GM19397 (cell line): ENCODE data around the gene STXBP3.

Experiments used
- ATAC-seq: cut with Tn5 transposase; IDR thresholded peaks from one replicate; pipeline ENCODE4 v1.9.1; 2021; ENCODE audit warnings: mild to moderate bottlenecking, moderate library complexity; ENCODE audit not compliant: unreplicated experiment

STXBP3 gene

GRCh38 chr1:108842525-108843181 lies 96.2 kb downstream of the STXBP3 start:
- no peak for ATAC-seq

GRCh38 chr1:108843390-108844137 lies 97.1 kb downstream of the STXBP3 start:
- no peak for ATAC-seq

- ATAC-seq, result no peak
Measured at GRCh38 chr1:108845446-108845845, 99.0 kb downstream of the STXBP3 start.

- ATAC-seq, result no peak
Measured at GRCh38 chr1:108845991-108846390, 99.5 kb downstream of the STXBP3 start.

- no peak for ATAC-seq
Measured at GRCh38 chr1:108847494-108847893, 101.0 kb downstream of the STXBP3 start.

GRCh38 chr1:108848806-108849205 lies 102.3 kb downstream of the STXBP3 start:
- no peak for ATAC-seq

- ATAC-seq, result no peak
Measured at GRCh38 chr1:108850929-108851328, 104.5 kb downstream of the STXBP3 start.

- ATAC-seq, result no peak
Measured at GRCh38 chr1:108851567-108851966, 105.1 kb downstream of the STXBP3 start.

- ATAC-seq, result no peak
Measured at GRCh38 chr1:108852221-108852975, 105.9 kb downstream of the STXBP3 start.

GRCh38 chr1:108854221-108855019 lies 107.9 kb downstream of the STXBP3 start:
- no peak for ATAC-seq

- ATAC-seq, result no peak
Measured at GRCh38 chr1:108856994-108857393, 110.5 kb downstream of the STXBP3 start, which contains the start of gene AKNAD1. TSS of gene AKNAD1 (minus strand) at chr1:108857094. CDS start at chr1:108852664, 4,430 bp downstream.

- no peak for ATAC-seq
Measured at GRCh38 chr1:108858230-108858950, 111.9 kb downstream of the STXBP3 start.
